HUES64 (cell line): ENCODE data around the gene MAP3K6.
A peak's percentile ranks its signal among the peaks of the same experiment; 100 is the strongest.

Experiments
- H3K27ac ChIP-seq: 2 replicates; pipeline ENCODE4 v1.7.0; 2013; ENCODE audit warnings: low read depth, low read length, inconsistent platforms
- H3K27me3 ChIP-seq: 2 replicates; pipeline ENCODE4 v1.6.1; 2013; ENCODE audit warnings: mild to moderate bottlenecking, low read length; ENCODE audit not compliant: insufficient read depth
- H3K36me3 ChIP-seq: 2 replicates; pipeline ENCODE4 v1.6.1; 2013; ENCODE audit warnings: mild to moderate bottlenecking, low read length; ENCODE audit not compliant: insufficient read depth
- H3K4me1 ChIP-seq: 2 replicates; pipeline ENCODE4 v1.6.1; 2013; ENCODE audit warnings: mild to moderate bottlenecking, low read length, moderate library complexity; ENCODE audit not compliant: insufficient read depth
- H3K4me3 ChIP-seq: 2 replicates; pipeline ENCODE4 v1.5.1; 2013; ENCODE audit warnings: mild to moderate bottlenecking, low read length, moderate library complexity
- H3K9ac ChIP-seq: 2 replicates; pipeline ENCODE4 v1.6.1; 2013; ENCODE audit warnings: mild to moderate bottlenecking, low read depth, low read length
- H3K9me3 ChIP-seq: 2 replicates; pipeline ENCODE4 v1.6.1; 2013; ENCODE audit warnings: low read depth, low read length; ENCODE audit not compliant: insufficient read depth
- WGBS: fragments of 150-250, 120-280 bp; methylation state at CpG from one replicate; pipeline ENCODE4 v1.1.7; 2013; ENCODE audit warnings: missing lambda C conversion rate; 5-methylcytosine and 5-hydroxymethylcytosine counted together

The MAP3K6 gene

GRCh38 chr1:27350663-27351540 is 15.9 kb downstream of the MAP3K6 start:
- H3K9ac ChIP-seq: peak overlapping the region; percentile 56
- no peaks in the 10 kb centered on the region for H3K4me1 ChIP-seq
- no peaks in the 10 kb centered on the region; the same call in 1 of the 2 replicates for H3K36me3 ChIP-seq
- H3K27me3 ChIP-seq: peaks cover 9% of the 10 kb centered on the region
- H3K4me3 ChIP-seq: peak overlapping the region; percentile 65
- 8% methylated on average over 62 of the region's 62 CpGs for WGBS
- no peaks in the 10 kb centered on the region for H3K9me3 ChIP-seq
- H3K27ac ChIP-seq: peak overlapping the region; percentile 14; the same call in 1 of the 2 replicates

GRCh38 chr1:27349784-27350662 is 16.7 kb downstream of the MAP3K6 start:
- no peaks in the 10 kb centered on the region for H3K9me3 ChIP-seq
- WGBS: 11% methylated on average over 84 of the region's 84 CpGs
- peak overlapping the region; percentile 65 for H3K4me3 ChIP-seq

GRCh38 chr1:27348861-27349783 is 17.6 kb downstream of the MAP3K6 start:
- peak overlapping the region; percentile 44 for H3K9ac ChIP-seq
- H3K4me1 ChIP-seq: no peaks in the 10 kb centered on the region
- peak overlapping the region; percentile 65 for H3K4me3 ChIP-seq
- no peaks in the 10 kb centered on the region for H3K9me3 ChIP-seq
- H3K27ac ChIP-seq: peak overlapping the region; percentile 41; the same call in 1 of the 2 replicates
- H3K27me3 ChIP-seq: peaks cover 9% of the 10 kb centered on the region
- H3K36me3 ChIP-seq: no peaks in the 10 kb centered on the region; the same call in 1 of the 2 replicates
- WGBS: 14% methylated on average over 51 of the region's 51 CpGs

More at GRCh38 chr1:27349784-27350662, 16.7 kb downstream of the MAP3K6 start:
- H3K27me3 ChIP-seq: peaks cover 9% of the 10 kb centered on the region
- no peaks in the 10 kb centered on the region; the same call in 1 of the 2 replicates for H3K36me3 ChIP-seq
- H3K4me1 ChIP-seq: no peaks in the 10 kb centered on the region
- peak overlapping the region; percentile 44 for H3K9ac ChIP-seq
- no peak overlapping the region for H3K27ac ChIP-seq

DNA sequence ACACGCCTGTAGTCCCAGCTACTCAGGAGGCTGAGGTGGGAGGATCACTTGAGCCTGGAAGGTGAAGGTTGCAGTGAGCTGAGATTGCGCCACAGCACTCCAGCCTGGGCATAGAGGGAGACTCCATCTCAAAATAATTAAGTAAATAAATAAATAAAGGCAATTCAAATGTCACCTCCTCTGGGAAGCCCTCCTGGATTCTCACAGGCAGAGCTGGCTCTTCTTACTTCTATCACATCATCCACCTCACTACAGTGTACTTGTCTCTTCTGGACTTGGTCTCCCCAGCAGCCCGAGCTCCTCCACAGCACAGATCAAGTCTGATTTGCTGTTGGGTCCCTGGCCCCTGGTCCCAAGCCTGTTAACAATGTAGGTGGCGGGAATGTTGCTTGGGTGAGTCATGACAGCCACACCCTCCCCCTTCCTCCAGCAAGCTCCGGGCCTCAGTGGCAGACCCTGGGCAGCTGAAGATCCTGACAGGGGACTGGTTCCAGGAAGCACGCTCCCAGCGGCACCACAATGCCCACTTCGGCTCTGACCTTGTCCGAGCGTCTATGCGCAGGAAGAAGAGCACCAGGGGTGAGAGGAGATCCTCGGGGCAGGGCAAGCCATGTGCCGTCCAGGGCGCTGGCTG is 19.7 kb downstream of the MAP3K6 start:
- WGBS: 85% methylated on average over 13 of the region's 14 CpGs

DNA sequence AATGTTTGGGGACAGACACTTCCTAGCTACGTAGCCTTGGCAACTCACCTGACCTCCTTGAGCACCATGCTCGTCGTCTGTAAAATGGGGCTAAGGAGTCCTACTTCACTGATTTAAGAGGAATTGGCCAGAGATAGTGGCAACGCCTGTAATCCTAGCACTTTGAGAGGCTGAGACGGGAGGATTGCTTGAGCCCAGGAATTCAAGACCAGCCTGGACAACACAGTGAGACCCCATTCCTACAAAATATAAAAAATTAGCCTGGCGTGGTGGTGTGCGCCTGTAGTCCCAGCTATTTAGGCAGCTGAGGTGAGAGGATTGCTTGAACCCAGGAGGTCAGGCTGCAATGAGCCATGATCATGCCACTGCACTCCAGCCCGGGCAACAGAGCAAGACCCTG is 20.4 kb downstream of the MAP3K6 start:
- no peaks in the 10 kb centered on the region for H3K9me3 ChIP-seq
- peaks cover 9% of the 10 kb centered on the region for H3K27me3 ChIP-seq
- H3K36me3 ChIP-seq: no peaks in the 10 kb centered on the region; the same call in 1 of the 2 replicates
- no peak overlapping the region for H3K9ac ChIP-seq
- no peak overlapping the region for H3K27ac ChIP-seq
- no peak overlapping the region for H3K4me3 ChIP-seq
- H3K4me1 ChIP-seq: peaks cover 22% of the 10 kb centered on the region
- WGBS: 97% methylated on average over 7 of the region's 8 CpGs

More for the DNA sequence above, 19.7 kb downstream of the MAP3K6 start:
- Histone ChIP-seq H3K36me3 (no peaks in the 10 kb centered on the region; the same call in 1 of the 2 replicates), H3K9ac (no peak overlapping the region), H3K4me3 (no peak overlapping the region), H3K27ac (no peak overlapping the region), H3K4me1 (peaks cover 16% of the 10 kb centered on the region), H3K27me3 (peaks cover 9% of the 10 kb centered on the region), H3K9me3 (no peaks in the 10 kb centered on the region)

GRCh38 chr1:27345272-27345671 is 21.5 kb downstream of the MAP3K6 start:
- 95% methylated on average over 12 of the region's 12 CpGs for whole genome bisulfite sequencing
- no peak overlapping the region for H3K27ac ChIP-seq
- no peak overlapping the region for H3K9ac ChIP-seq
- peaks cover 4% of the 10 kb centered on the region for H3K27me3 ChIP-seq
- H3K9me3 ChIP-seq: no peaks in the 10 kb centered on the region
- H3K36me3 ChIP-seq: no peaks in the 10 kb centered on the region; the same call in 1 of the 2 replicates
- peaks cover 22% of the 10 kb centered on the region for H3K4me1 ChIP-seq
- H3K4me3 ChIP-seq: no peak overlapping the region

GRCh38 chr1:27343639-27344025 is 23.1 kb downstream of the MAP3K6 start:
- 92% methylated on average over 5 of the region's 5 CpGs for WGBS
- Histone ChIP-seq H3K36me3 (no peaks in the 10 kb centered on the region; the same call in 1 of the 2 replicates), H3K27ac (no peak overlapping the region), H3K9ac (no peak overlapping the region), H3K4me3 (no peak overlapping the region), H3K9me3 (no peaks in the 10 kb centered on the region), H3K27me3 (no peaks in the 10 kb centered on the region), H3K4me1 (peaks cover 26% of the 10 kb centered on the region)

GRCh38 chr1:27342778-27343638 is 23.8 kb downstream of the MAP3K6 start:
- Histone ChIP-seq H3K27ac (0 out of 2 replicates have a peak overlapping the region, but pooled peaks have one; percentile 18), H3K4me1 (peaks cover 26% of the 10 kb centered on the region), H3K36me3 (no peaks in the 10 kb centered on the region; the same call in 1 of the 2 replicates), H3K4me3 (no peak overlapping the region), H3K9ac (peak overlapping the region; percentile 21; the same call in 1 of the 2 replicates), H3K9me3 (no peaks in the 10 kb centered on the region), H3K27me3 (no peaks in the 10 kb centered on the region)
- 59% methylated on average over 31 of the region's 31 CpGs for WGBS

GRCh38 chr1:27342391-27342777 is 24.4 kb downstream of the MAP3K6 start:
- no peaks in the 10 kb centered on the region for H3K9me3 ChIP-seq
- H3K36me3 ChIP-seq: no peaks in the 10 kb centered on the region; the same call in 1 of the 2 replicates
- H3K27ac ChIP-seq: no peak overlapping the region
- no peaks in the 10 kb centered on the region for H3K27me3 ChIP-seq
- H3K4me1 ChIP-seq: peaks cover 26% of the 10 kb centered on the region
- peak overlapping the region; percentile 34; the same call in 1 of the 2 replicates for H3K9ac ChIP-seq
- H3K4me3 ChIP-seq: peak overlapping the region; percentile 42
- 81% methylated on average over 8 of the region's 8 CpGs for WGBS
